OCI-LY7 (cell line): ENCODE results near the gene FBLN1.

ENCODE experiments used
- EZH2phosphoT487 ChIP-seq: fragments of 200-600 bp; sonication (generic); IDR thresholded peaks from 2 replicates; pipeline ENCODE4 v1.6.1; 2018; ENCODE audit warnings: low read depth, borderline replicate concordance, mild to moderate bottlenecking, mixed run types, antibody characterized with exemption, low read length, moderate library complexity, mixed read lengths
- TF ChIP-seq, protein P1 (sequence below): fragments of 200-600 bp; sonication (generic); conservative IDR thresholded peaks from 2 replicates; pipeline ENCODE4 v1.5.1; 2014; ENCODE audit warnings: mild to moderate bottlenecking, antibody characterized with exemption, low read length, moderate library complexity, mixed read lengths

DNA sequence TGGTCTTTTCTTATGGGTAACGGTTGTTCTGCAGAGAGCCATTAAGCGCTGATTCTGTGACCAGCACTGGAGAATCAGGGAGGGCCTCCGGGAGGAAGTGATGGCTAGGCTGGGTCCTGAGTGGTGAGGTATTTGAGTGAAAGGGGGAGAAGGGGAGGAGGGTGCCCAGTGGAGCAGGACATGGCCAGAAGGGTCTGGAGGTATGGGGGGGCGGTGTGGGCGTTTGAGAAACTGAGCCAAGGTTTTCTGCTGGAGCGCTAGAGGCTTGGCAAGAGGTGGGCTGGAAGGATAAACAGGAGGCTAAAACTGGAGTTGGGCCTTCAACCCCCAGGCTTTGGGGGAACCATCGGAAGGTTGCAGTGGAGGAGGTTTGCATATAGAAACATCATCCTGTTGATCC is 72.5 kb downstream of the FBLN1 start:
- TF ChIP-seq, protein P1, sequence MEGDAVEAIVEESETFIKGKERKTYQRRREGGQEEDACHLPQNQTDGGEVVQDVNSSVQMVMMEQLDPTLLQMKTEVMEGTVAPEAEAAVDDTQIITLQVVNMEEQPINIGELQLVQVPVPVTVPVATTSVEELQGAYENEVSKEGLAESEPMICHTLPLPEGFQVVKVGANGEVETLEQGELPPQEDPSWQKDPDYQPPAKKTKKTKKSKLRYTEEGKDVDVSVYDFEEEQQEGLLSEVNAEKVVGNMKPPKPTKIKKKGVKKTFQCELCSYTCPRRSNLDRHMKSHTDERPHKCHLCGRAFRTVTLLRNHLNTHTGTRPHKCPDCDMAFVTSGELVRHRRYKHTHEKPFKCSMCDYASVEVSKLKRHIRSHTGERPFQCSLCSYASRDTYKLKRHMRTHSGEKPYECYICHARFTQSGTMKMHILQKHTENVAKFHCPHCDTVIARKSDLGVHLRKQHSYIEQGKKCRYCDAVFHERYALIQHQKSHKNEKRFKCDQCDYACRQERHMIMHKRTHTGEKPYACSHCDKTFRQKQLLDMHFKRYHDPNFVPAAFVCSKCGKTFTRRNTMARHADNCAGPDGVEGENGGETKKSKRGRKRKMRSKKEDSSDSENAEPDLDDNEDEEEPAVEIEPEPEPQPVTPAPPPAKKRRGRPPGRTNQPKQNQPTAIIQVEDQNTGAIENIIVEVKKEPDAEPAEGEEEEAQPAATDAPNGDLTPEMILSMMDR: no peak
- TF ChIP-seq EZH2phosphoT487: no peak
